HG03442 (cell line): ENCODE measurements around the gene MOSPD3.

Experiments used
- ATAC-seq: cut with Tn5 transposase; IDR thresholded peaks from one replicate; pipeline ENCODE4 v1.9.1; 2021; ENCODE audit warnings: mild to moderate bottlenecking, moderate library complexity; ENCODE audit not compliant: unreplicated experiment

MOSPD3 gene

GRCh38 chr7:100621554-100621953, 9.2 kb downstream of the MOSPD3 start:
- no peak for ATAC-seq

DNA sequence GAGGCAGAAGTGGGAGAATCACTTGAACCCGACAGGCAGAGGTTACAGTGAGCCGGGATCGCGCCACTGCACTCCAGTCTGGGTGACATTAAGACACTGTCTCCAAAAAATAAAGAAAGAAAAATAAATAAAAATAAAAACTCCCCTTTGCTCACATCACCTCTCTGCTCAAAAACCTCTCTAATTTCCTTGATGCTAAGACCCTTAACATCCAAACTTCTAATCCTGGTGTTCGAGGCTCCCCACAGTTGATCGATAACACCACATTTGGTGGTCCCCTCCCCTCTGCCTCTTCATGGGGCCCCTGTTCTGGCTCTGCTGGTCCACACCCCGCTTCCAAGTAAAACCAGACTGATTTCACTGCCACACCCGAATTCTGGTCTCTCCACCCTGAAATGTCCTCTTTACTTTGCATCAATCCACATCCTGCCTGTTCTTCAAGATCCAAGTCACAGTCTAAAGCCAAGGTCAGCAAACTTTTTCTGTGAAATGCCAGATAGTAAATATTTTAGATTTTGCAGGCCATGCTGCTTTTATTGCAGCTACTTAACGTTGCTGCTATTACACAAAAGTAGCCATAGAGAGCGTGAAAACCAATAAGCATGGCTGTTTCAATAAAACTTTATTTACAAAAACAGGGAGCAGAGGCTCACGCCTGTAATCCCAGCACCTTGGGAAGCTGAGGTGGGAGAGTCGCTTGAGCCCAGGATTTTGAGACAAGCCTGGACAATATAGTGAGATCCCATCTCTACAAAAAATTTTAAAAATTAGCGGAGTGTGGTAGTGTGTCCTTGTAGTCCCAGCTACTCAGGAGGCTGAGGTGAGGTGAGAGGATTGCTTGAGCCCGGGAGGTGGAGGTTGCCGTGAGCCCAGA, 11.8 kb downstream of the MOSPD3 start:
- ATAC-seq: no peak

GRCh38 chr7:100626055-100626454, 13.7 kb downstream of the MOSPD3 start:
- ATAC-seq: no peak

DNA sequence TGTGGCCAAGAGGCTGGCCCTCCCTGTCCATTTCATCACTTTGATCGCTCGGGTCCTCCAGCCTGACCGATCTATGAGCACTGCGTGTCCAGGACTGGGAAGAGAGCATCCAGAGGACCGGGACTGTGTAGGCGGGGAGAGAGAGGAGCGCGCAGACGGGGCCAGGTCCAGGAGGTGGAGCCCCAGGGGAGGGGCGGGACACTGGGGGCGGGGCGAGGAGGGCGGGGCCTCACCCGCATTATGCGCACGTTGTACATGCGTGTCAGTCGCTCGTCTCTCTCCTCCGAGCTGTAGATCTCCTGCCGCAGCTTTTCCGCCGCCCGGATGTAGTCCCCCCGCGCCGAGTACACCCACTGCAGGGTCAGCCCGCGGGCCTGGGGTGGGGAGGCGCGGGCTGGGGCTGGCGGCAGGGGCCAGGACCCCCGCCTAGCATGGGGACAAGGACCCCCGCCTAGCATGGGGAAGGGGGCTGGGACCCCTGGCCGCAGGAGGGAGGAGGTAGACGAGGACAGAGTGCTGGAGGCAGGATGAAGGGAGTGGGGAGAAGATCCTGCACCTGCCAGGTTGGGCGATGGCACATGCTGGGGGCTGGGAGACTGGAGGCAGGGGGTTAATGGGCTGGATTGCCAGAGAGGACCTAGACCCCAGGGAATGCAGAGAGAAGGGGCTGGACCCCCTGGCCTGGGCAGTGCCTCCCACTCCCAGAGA, 14.3 kb downstream of the MOSPD3 start:
- ATAC-seq: peak; percentile 66

GRCh38 chr7:100627238-100627549, 14.9 kb downstream of the MOSPD3 start:
- no peak for ATAC-seq

- ATAC-seq: no peak
Measured at GRCh38 chr7:100629117-100629716, 16.9 kb downstream of the MOSPD3 start.

DNA sequence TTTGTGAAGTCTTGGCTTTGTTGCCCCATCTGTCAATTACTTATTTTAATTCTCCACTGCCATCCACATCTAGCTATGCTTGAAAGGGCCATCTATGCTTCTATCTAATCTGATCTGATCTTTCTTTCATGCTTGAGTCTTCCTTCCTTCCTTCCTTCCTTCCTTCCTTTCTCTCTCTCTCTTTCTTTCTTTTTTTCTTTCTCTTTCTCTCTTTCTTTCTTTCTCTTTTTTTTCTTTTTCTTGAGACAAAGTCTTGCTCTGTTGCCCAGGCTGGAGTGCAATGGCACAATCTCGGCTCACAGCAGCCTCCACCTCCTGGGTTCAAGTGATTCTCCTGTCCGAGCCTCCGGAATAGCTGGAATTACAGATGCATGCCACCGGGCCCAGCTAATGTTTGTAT, 17.7 kb downstream of the MOSPD3 start:
- ATAC-seq: no peak

GRCh38 chr7:100632951-100633717, 20.8 kb downstream of the MOSPD3 start:
- ATAC-seq: no peak

GRCh38 chr7:100639995-100640516, 27.7 kb downstream of the MOSPD3 start:
- ATAC-seq: no peak

GRCh38 chr7:100640517-100641440, 28.4 kb downstream of the MOSPD3 start:
- no peak for ATAC-seq

- ATAC-seq: no peak
Measured at GRCh38 chr7:100641463-100641859, 29.1 kb downstream of the MOSPD3 start, which contains the start of gene TFR2. Gene TFR2, minus strand, starts transcription at chr7:100641552. Its CDS starts 43 bp downstream, at chr7:100641509.

DNA sequence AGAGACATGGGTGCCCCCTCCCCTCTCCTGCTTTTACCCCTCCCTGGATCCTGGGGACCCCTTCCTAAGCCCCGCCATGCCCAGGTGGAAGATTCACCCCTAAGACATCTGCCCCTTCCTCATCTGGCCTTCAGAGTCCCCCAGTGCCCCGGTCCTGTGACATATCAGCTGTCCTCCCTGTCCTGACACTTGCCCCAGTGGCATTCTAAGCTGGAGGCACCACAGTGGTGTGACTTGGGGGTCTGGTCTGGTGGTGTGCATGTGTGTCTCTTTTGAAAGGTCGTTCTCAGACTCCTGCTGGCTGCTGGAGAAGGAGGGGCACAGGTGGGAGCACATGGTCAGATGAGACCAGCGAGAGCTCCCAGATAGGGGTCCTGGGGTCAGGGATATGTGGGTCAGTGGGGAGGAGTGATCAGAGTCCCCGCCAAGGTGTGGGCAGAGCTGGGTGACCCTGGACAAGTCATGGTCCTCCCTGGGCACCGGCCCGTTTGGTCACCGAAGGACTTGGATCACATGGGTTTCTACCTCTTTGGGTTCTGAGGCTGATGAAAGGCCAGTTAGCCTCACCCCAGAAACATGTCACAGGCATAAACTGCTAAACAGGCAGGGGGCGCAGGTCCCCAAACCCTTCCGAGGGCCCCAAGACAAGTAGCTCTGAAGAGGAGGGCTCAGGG, 29.7 kb downstream of the MOSPD3 start:
- ATAC-seq: no peak

DNA sequence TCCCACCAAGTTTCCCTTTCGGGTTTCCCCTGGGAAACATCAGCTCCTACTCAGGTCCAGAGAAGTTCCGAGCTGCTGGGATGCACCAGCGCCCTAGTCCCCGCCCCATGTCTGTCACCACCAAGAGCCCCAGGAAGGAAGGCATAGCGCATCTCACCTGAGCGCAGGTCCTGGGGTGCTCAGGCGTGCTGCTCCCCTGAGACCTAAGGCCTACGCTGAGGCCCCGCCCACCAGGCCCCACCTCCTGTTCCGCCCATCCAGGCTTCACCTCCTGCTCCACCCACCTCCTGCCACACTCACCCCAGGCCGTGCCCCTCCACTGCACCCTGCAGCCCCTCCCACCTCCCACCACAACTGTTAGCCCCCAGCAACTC, 30.2 kb downstream of the MOSPD3 start:
- ATAC-seq: no peak

DNA sequence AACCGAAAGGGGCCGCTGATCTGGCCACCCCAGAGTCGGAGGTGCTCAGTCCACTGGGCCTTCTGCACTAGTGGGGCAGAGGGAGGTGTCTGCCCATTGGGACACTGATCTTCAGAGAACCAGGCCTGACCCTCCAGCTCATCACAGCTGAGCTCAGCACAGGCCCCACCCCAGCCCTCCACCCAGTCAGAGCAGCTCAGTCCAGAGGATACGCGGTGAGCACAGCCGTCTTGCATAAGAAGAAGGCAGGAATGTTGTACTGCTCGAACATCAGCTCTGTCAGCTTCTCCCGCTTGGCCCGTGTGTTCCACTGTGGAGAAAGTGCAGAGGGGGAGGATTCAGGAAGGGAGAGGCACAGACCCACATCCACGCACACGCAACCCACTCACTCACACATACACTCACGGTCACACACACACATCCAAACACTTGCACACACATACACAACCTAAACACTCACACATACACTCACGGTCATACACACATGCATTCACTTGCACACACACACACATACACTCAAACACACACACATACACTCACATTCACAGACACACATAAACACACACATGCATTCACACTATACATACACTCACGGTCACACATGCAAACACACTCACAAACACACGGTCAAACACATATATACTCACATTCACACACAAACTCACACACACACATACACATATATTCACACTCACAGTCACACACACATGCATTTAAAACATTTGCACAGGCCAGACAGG, 37.7 kb downstream of the MOSPD3 start:
- ATAC-seq: no peak

- ATAC-seq: no peak
Measured at GRCh38 chr7:100654908-100655831, 42.8 kb downstream of the MOSPD3 start.

DNA sequence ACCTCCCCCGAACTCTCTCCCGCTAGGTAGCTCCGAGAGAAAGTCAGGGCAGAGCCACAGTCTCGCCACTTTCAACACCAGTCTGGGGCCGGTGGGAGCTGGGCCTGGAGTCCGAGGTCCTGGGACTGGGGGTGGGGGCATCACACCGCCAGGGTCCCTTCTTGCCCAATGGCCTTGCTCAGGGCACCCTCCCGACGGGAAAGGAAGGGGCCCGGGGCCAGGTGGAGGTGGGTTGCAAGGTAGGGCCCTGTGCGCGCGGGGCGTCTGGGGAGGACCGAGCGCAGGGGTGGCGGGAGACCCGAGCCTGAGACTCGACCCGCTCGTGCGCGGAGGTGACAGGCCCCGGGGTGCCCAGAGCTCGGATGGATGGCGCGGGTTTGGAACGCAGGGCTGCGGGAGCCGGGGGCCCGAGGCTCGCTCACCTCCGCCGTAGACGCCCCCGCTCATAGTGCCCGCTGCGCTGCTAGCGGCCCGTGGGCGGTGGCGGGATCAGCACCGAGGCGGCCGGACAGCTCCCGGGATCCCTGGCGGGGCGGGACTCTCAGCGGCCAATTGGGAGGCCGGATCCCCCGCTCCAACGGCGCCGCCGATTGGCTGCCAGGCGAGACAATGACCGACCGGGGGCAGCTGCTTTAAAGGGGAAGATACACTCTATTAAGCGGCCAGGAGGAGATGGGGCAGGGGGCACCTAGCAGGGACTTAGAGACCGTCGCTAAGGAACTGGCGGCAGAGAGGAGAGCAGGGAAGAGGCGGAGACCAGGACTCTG, 43.8 kb downstream of the MOSPD3 start, which contains the start of gene ACTL6B:
TSS of gene ACTL6B (minus strand) at position 541 of the 767 bp plus-strand sequence. CDS start at position 447, 94 bp downstream.
- ATAC-seq: no peak
